Prostate gland (tissue), 2 donors: ENCODE measurements around the gene EFR3B.

Source experiments
- POLR2AphosphoS5 ChIP-seq: sonication (generic); formaldehyde crosslinking; IDR thresholded peaks from one replicate; pipeline ENCODE4 v1.6.1; 2017; ENCODE audit warnings: antibody characterized with exemption
- TF ChIP-seq, protein P1 (sequence below), 4 experiments: fragments of 200-600 bp in 2 of 4; fragments of 450-650 bp in 2 of 4; sonication (generic) in 2 of 4; IDR thresholded peaks; 1 replicate in 3 of 4; 2 replicates in 1 of 4; pipeline ENCODE4 v1.5.1; 2016 to 2019; ENCODE audit warnings: antibody characterized with exemption in 4 of 4, mild to moderate bottlenecking in 2 of 4, moderate library complexity in 2 of 4

- TF ChIP-seq, protein P1, sequence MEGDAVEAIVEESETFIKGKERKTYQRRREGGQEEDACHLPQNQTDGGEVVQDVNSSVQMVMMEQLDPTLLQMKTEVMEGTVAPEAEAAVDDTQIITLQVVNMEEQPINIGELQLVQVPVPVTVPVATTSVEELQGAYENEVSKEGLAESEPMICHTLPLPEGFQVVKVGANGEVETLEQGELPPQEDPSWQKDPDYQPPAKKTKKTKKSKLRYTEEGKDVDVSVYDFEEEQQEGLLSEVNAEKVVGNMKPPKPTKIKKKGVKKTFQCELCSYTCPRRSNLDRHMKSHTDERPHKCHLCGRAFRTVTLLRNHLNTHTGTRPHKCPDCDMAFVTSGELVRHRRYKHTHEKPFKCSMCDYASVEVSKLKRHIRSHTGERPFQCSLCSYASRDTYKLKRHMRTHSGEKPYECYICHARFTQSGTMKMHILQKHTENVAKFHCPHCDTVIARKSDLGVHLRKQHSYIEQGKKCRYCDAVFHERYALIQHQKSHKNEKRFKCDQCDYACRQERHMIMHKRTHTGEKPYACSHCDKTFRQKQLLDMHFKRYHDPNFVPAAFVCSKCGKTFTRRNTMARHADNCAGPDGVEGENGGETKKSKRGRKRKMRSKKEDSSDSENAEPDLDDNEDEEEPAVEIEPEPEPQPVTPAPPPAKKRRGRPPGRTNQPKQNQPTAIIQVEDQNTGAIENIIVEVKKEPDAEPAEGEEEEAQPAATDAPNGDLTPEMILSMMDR (IDR thresholded peaks at IDR 0.05) = no peak
- no peak for TF ChIP-seq POLR2AphosphoS5
Measured at GRCh38 chr2:25000036-25000435, 41.8 kb upstream of the EFR3B start.
